A673 (cell line): Measurements from ENCODE around the gene HSP90AB1. TPM values are rescaled to one million over a fixed set of nuclear protein-coding genes. Genes with fewer than 3 reads are reported as not detected.

ENCODE experiments used
- BruUV-seq: library from RNA; stranded (reverse); fragments of 400-500 nt; replicated peaks from 2 replicates; lab custom pipeline; 2021; lab: Mats Ljungman, UMichigan
- CTCF ChIA-PET: fragments of 300-600 bp; sonication (Branson Sonifier 250); formaldehyde crosslinking; loops from one replicate; lab custom pipeline; 2022; ENCODE audit warnings: antibody characterized with exemption; lab: Charles Lee
- POLR2A ChIA-PET: fragments of 300-600 bp; sonication (Branson Sonifier 250); formaldehyde crosslinking; loops from one replicate; lab custom pipeline; 2022; ENCODE audit warnings: antibody characterized with exemption; ENCODE audit not compliant: low non-redundant PET; lab: Charles Lee
- DNase-seq: peaks from one replicate; pipeline ENCODE4 v3.0.0-alpha.2; 2015; ENCODE audit warnings: low spot score
- H3K27ac ChIP-seq: fragments of 200-600 bp; sonication (generic); 2 replicates; pipeline ENCODE4 v1.5.1; 2016; ENCODE audit warnings: mixed run types, low read depth, mild to moderate bottlenecking, mixed read lengths, antibody characterized with exemption, low read length; ENCODE audit not compliant: poor library complexity, severe bottlenecking
- H3K27me3 ChIP-seq: fragments of 200-600 bp; sonication (generic); replicated peaks from 2 replicates; pipeline ENCODE4 v1.6.1; 2017; ENCODE audit warnings: mixed run types, low read depth, mild to moderate bottlenecking, mixed read lengths, antibody characterized with exemption, low read length; ENCODE audit not compliant: insufficient read depth, poor library complexity
- H3K36me3 ChIP-seq: fragments of 200-600 bp; sonication (generic); 2 replicates; pipeline ENCODE4 v1.6.1; 2016; ENCODE audit warnings: mixed run types, mild to moderate bottlenecking, mixed read lengths, antibody characterized with exemption, low read length; ENCODE audit not compliant: insufficient read depth, poor library complexity, severe bottlenecking
- H3K4me1 ChIP-seq: fragments of 200-600 bp; sonication (generic); 2 replicates; pipeline ENCODE4 v1.6.1; 2017; ENCODE audit warnings: mixed run types, mild to moderate bottlenecking, mixed read lengths, antibody characterized with exemption, low read length; ENCODE audit not compliant: insufficient read depth, poor library complexity, severe bottlenecking
- H3K4me3 ChIP-seq: fragments of 200-600 bp; sonication (generic); 2 replicates; pipeline ENCODE4 v1.5.1; 2016; ENCODE audit warnings: low read depth, mixed run types, mild to moderate bottlenecking, mixed read lengths, low read length; ENCODE audit not compliant: poor library complexity, severe bottlenecking
- H3K9me3 ChIP-seq: fragments of 200-600 bp; sonication (generic); 2 replicates; pipeline ENCODE4 v1.6.1; 2016; ENCODE audit warnings: mixed run types, low read depth, mild to moderate bottlenecking, mixed read lengths, antibody characterized with exemption, low read length; ENCODE audit not compliant: poor library complexity, severe bottlenecking
- EZH2 ChIP-seq: fragments of 200-600 bp; sonication (generic); IDR thresholded peaks from 2 replicates; pipeline ENCODE4 v1.6.1; 2017; ENCODE audit warnings: borderline replicate concordance, low read depth, mild to moderate bottlenecking, mixed read lengths, antibody characterized with exemption, low read length; ENCODE audit not compliant: poor library complexity, severe bottlenecking
- intact Hi-C: fragments of 100-400 bp; cut with micrococcal nuclease; formaldehyde crosslinking; loops from one replicate; pipeline ENCODE4 v1.10.0; 2022; ENCODE audit not compliant: unreplicated experiment
- total RNA-seq: library from RNA; stranded (reverse); gene quantifications from 2 replicates; pipeline ENCODE4 v1.2.3, GENCODE V29; 2021
- TF ChIP-seq, protein P1 (sequence below): fragments of 300-800, 200-600 bp; sonication (generic); conservative IDR thresholded peaks from 2 replicates; pipeline ENCODE4 v1.5.1; 2017; ENCODE audit warnings: low read depth, mild to moderate bottlenecking, antibody characterized with exemption, low read length, moderate library complexity, mixed read lengths

HSP90AB1 gene
- total RNA-seq, 1 experiment from 2014 or later: 1,581 TPM

DNA sequence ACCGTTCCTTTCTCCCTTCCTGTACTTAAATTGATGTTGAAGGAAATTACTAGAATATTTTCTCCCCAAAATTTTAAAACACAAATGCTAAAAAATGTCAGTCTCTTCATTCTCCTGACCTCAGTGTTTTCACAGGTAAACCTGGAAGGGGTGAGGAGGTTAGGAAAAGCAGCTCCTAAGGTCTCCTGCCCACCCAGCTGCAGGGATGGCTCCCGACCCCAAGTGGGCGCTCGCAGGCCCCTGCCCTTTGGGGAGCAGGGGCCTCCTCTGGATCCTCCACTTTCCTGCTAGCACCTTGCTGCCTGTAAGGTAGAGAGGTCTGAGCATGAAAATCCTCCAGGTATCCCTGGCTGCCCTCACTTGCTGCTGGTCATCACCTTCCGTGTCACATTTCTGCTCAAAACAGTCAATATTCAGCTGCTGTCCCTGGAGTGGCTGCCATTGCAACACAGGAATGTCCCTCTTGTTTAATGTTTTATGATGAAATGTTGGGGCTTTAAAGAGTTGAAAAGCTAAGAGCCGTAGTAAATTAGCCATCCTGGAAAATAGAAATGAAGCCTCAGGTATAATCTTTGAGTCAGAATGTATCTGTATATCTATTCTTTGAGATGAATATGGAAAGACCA lies 10.9 kb upstream of the HSP90AB1 start:
- Histone ChIP-seq H3K27ac (no peak overlapping the region), H3K9me3 (no peaks in the 10 kb centered on the region), H3K4me1 (peaks cover 10% of the 10 kb centered on the region), H3K4me3 (no peak overlapping the region), H3K36me3 (peaks cover 16% of the 10 kb centered on the region), H3K27me3 (no peaks in the 10 kb centered on the region)
- POLR2A ChIA-PET: no interaction called here
- no peak for DNase-seq
- TSS peak; percentile 10 for BruUV-seq
- CTCF ChIA-PET: interaction anchor here (0.7 kb wide), 2 partner anchors 25 to 518 kb away, joined by 4 to 5 read pairs; no protein-coding TSS in a partner anchor
- TF ChIP-seq, protein P1, sequence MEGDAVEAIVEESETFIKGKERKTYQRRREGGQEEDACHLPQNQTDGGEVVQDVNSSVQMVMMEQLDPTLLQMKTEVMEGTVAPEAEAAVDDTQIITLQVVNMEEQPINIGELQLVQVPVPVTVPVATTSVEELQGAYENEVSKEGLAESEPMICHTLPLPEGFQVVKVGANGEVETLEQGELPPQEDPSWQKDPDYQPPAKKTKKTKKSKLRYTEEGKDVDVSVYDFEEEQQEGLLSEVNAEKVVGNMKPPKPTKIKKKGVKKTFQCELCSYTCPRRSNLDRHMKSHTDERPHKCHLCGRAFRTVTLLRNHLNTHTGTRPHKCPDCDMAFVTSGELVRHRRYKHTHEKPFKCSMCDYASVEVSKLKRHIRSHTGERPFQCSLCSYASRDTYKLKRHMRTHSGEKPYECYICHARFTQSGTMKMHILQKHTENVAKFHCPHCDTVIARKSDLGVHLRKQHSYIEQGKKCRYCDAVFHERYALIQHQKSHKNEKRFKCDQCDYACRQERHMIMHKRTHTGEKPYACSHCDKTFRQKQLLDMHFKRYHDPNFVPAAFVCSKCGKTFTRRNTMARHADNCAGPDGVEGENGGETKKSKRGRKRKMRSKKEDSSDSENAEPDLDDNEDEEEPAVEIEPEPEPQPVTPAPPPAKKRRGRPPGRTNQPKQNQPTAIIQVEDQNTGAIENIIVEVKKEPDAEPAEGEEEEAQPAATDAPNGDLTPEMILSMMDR: no peak
- TF ChIP-seq EZH2: no peak
- intact Hi-C loops: loop anchor here (2.0 kb wide), 1 partner anchor 139 kb away; no protein-coding TSS in a partner anchor

DNA sequence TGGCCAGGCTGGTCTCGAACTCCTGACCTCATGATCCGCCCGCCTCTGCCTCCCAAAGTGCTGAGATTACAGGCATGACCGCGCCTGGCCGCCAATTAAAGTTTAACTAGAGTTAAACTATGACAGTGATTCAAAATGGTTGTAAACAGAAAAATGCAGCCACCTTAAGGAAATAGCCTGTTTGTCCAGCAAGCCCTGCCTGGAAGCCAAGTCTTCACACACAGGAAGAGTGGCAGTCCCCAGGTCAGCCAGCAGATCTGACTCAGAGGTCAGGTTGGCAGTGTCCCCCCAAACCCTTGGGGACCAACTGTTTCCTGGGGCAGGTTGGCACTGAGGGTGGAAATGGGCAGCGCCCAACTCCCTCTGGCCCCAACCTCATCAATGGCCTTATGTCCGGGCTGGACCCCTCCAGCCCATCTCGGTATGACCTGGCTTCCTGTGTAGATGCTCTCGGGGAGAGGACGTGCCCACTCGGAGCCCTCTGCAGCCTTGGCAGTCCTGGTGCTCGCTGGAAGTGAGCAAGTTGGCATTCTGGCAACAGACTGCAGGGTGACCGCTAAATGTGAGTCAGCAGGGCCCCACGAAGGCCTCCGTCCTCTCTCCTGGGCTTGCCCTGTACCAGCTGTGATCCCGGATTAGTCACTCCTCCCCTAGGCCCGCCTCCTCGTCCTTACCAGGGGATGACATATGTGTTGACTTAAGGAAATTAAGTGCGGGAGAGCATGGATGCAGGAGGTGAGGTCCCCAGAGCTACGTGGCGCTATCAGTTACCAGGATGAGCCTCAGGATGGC lies 9.7 kb upstream of the HSP90AB1 start:
- Histone ChIP-seq H3K27ac (peak overlapping the region; percentile 55), H3K36me3 (peaks cover 6% of the 10 kb centered on the region), H3K27me3 (no peaks in the 10 kb centered on the region), H3K4me3 (peak overlapping the region; percentile 62), H3K4me1 (peaks cover 10% of the 10 kb centered on the region), H3K9me3 (no peaks in the 10 kb centered on the region)
- no TSS peak for BruUV-seq
- DNase-seq: peak; percentile 81
- CTCF ChIA-PET: interaction anchor here (0.9 to 1.3 kb wide), 4 partner anchors 11 to 141 kb away, joined by 3 to 11 read pairs (median 4); partner anchors contain the start of gene SLC29A1
- intact Hi-C loops: no loop called here
- POLR2A ChIA-PET: interaction anchor here (0.6 to 0.7 kb wide), 2 partner anchors 624 to 1485 kb away, joined by 7 to 10 read pairs; no protein-coding TSS in a partner anchor
- TF ChIP-seq, protein P1: no peak
- TF ChIP-seq EZH2: no peak

DNA sequence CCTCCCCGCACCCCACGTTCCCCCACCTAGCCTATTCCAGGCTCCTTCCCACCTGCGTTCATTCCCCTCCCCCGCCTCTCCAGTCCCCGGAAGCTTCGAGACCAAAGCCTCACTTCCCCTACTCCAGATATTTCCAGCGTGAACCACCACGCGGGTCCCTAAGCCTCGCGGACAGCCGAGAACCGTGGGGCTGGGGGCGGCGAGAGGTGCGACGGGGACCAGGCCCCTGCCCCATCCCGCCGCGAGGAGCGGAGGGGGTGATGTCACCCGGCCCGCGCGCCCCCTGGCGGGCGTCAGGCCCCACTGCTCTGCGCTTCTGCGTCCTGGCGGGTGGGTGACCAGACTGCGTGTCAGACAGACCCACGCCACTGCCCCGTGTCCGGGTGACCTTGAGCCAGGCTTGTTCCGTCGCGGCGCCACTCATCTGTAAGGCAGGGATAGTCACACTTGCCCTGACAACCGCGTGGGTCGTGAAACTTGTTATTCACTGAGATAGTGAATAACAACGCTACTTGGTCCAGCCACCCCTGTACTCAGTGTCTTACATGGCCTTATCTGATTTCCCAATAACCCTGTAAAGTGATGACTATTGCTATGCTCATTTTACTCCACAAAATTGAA lies 9.0 kb upstream of the HSP90AB1 start:
- CTCF ChIA-PET: interaction anchor here (0.9 to 1.3 kb wide), 4 partner anchors 12 to 141 kb away, joined by 3 to 11 read pairs (median 4); partner anchors contain the start of gene SLC29A1
- no TSS peak for BruUV-seq
- intact Hi-C loops: loop anchor here (1.0 kb wide), 1 partner anchor 66 kb away; no protein-coding TSS in a partner anchor

More for the DNA sequence above, 9.0 kb upstream of the HSP90AB1 start:
- H3K4me3 ChIP-seq: peak overlapping the region; percentile 62
- no peaks in the 10 kb centered on the region for H3K36me3 ChIP-seq
- no peaks in the 10 kb centered on the region for H3K27me3 ChIP-seq
- POLR2A ChIA-PET: no interaction called here
- peaks cover 10% of the 10 kb centered on the region for H3K4me1 ChIP-seq
- no peak for TF ChIP-seq EZH2
- TF ChIP-seq, protein P1: peak; percentile 98
- no peaks in the 10 kb centered on the region for H3K9me3 ChIP-seq
- H3K27ac ChIP-seq: peak overlapping the region; percentile 55
- peak; percentile 77 for DNase-seq
